Cardiac septum (tissue), 1 donor: ENCODE results near the gene CAMK2N2. TPM values are rescaled to one million over a fixed set of nuclear protein-coding genes. Genes with fewer than 3 reads are reported as not detected.

Experiments used
- DNase-seq: peaks from one replicate; pipeline ENCODE4 v3.0.0-alpha.2; 2020; ENCODE audit warnings: low spot score
- intact Hi-C: fragments of 100-400 bp; cut with DNase I; formaldehyde crosslinking; loops from one replicate; pipeline ENCODE4 v1.14.0; 2022
- long read RNA-seq: library from polyadenylated mRNA; unstranded; transcript quantifications from one replicate; pipeline ENCODE4 v2.0.0, GENCODE V29; 2021
- total RNA-seq: library from RNA; stranded (reverse); fragmentation: NEBNext Ultra II Directional; extraction: Animal tissue kit (Norgen Biotek cat#: 25700); gene quantifications from one replicate; pipeline ENCODE4 v1.2.1, GENCODE V29; 2021
- donor health status: DM: no; HTN: no; CAD: no.

CAMK2N2 gene
- total RNA-seq, result 0.30 TPM
- long read RNA-seq, result 0 reads

GRCh38 chr3:184261270-184261853 lies at the start of gene CAMK2N2:
CAMK2N2 (minus strand) TSS chr3:184261553; CDS start chr3:184261285, 268 bp downstream.
- DNase-seq, result no peak
- intact Hi-C loops, result no loop called here

DNA sequence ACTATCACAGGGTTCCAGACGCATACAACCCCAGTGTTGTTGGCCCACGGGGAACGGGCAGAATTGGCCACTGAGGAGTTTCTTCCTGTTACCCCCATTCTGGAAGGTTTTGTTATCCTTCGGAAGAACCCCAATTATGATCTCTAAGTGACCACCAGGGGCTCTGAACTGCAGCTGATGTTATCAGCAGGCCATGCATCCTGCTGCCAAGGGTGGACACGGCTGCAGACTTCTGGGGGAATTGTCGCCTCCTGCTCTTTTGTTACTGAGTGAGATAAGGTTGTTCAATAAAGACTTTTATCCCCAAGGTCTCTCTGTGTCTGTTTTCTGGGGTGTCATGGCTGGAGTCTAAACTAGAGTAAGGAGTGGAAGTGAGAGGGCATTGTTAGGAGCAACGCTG lies 47.4 kb upstream of the CAMK2N2 start:
- intact Hi-C loops, result no loop called here
- DNase-seq, result no peak

DNA sequence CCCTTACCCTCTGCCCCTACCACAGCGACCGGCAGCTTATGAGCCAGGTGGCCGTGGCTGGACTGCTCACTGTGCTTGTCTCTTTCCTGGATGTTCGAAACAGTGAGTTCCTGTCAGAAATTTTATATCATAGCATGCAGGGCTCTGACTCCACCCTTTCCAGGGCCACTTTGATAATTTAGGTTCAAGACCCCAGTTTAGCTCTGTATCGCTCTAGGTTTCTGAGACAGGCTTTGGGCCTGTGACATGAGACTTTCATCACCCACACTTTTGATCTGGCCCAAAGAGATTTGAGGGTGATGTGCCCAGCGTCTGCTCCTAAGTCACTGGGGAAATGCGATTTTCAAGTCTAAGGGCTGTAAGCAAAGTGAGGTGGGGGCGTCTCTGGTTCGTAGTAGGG lies 46.6 kb upstream of the CAMK2N2 start:
- DNase-seq, result no peak
- intact Hi-C loops, result no loop called here

DNA sequence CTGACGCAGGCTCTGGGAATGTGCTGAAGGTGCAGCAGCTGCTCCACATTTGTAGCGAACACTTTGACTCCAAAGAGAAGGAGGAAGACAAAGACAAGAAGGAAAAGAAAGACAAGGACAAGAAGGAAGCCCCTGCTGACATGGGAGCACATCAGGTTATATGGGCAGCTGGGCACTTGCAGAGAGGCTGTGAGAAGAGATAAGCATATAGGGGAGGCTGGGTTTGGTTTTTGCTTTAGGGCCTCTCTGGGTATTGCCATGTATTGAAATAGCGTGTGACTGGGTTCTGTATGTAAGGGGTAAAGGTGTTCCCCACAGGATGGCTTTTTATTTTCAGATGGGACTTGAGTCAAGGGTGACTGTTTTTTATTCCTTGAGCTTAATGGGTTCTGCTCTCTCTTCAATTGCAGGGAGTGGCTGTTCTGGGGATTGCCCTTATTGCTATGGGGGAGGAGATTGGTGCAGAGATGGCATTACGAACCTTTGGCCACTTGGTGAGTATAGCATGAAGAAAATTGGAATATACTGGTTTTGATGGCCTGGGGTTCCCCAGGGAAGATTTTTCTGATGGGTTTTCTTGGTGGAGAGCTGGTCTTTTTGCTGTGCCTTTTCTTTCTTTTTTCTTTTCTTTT lies 45.1 kb upstream of the CAMK2N2 start:
- intact Hi-C loops, result no loop called here

DNA sequence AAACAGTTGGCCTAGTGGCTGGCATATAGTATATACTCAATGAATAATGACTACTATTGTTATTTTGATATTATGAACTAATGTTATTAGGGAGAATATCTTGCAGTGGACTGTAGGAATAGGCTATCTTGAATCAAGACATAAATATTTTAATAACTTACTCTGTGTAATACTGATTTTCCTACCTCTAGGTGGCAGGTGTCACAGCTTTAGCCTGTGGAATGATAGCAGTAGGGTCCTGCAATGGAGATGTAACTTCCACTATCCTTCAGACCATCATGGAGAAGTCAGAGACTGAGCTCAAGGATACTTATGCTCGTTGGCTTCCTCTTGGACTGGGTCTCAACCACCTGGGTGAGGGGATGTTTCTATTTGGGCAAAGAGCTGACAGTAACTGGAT lies 44.2 kb upstream of the CAMK2N2 start:
- no peak for DNase-seq
- intact Hi-C loops, result no loop called here

More for the DNA sequence above, 45.1 kb upstream of the CAMK2N2 start:
- no peak for DNase-seq

- DNase-seq, result no peak
- intact Hi-C loops, result no loop called here
Observed at GRCh38 chr3:184300378-184300720, 39.0 kb upstream of the CAMK2N2 start.

DNA sequence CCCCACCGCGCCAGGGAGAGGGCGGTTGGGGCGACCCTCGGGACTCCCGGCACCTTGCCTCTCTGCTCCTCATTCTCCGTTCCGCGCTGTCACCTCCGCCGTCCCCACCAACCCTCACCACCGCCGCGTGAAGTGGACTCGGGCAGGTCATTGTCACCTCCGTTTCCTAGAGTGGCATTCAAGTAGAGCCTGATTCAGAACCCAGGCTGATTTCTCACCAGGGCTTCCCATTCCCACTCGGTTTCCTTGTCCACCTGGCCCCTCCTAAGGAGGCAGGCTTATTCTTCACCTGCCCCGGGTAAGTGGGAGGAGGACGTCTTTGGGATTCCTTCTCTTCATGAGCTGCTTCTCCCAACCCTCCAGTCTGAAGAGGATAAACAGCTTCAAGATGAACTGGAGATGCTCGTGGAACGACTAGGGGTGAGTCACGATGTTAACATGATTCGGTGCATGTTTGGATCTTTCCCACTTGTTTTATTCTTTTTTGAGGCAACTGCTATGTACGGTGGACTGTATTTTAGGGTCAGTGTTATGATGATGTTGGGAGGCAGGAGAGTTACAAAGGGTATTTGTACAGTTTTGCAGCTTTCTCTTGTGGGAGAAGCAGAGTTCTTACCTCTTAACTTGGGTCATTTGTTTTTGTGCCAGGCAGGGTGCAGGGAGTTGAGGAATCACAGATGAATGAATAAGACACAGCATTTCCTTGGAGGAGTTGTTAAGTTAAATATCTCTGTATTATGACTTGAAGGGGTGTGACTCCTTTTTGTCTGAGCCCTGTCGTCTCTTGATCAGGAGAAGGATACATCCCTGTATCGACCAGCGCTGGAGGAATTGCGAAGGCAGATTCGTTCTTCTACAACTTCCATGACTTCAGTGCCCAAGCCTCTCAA lies 38.4 kb upstream of the CAMK2N2 start:
- intact Hi-C loops, result loop anchor here (1.0 to 5.0 kb wide), 3 partner anchors 15 to 112 kb away; partner anchors contain the start of genes ABCF3, EEF1AKMT4 and EIF4G1
- no peak for DNase-seq

DNA sequence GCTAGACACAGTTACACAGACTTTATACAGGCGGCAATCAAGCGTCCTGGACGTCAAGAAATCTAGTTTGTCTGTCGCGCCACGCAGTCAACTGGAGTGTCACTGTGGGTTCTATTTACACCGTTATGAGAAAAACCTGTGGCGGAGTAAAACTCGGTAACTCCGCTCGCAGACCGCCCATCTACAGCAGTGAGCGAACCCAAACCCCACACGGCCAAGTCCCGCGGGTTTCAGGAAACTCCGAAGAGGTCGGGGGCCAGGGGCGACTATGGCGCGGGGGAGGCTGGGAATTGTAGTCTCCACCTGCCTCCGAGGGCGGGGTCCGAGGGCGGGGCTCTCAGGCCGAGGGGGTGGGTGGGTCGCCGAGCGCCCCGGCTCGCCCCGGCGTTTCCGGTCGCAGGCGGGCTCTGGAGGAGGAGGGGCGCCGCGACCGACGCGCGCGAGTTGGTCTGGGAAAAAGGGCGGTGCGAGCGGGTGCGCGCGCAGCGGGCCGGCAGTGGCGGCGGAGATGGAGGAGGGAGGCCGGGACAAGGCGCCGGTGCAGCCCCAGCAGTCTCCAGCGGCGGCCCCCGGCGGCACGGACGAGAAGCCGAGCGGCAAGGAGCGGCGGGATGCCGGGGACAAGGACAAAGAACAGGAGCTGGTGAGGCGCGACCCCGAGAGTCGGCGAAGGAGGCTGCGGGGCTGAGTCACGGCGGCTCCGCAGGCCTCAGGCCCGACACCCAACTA lies 37.6 kb upstream of the CAMK2N2 start, which contains the start of gene PSMD2:
TSS of gene PSMD2 (plus strand) at position 483 of the 729 bp plus-strand sequence. CDS start at position 509, 26 bp downstream.
- intact Hi-C loops, result loop anchor here (1.0 to 5.0 kb wide), 4 partner anchors 15 to 112 kb away; partner anchors contain the start of genes ABCF3, EEF1AKMT4 and EIF4G1
- DNase-seq, result peak; percentile 98

- intact Hi-C loops, result loop anchor here (5.0 kb wide), 1 partner anchor 109 kb away; the partner anchor contains the start of gene ABCF3
- DNase-seq, result no peak
Observed at GRCh38 chr3:184296616-184297015, 35.3 kb upstream of the CAMK2N2 start.

GRCh38 chr3:184295771-184296170 lies 34.4 kb upstream of the CAMK2N2 start:
- intact Hi-C loops, result loop anchor here (5.0 kb wide), 1 partner anchor 108 kb away; the partner anchor contains the start of gene ABCF3
- no peak for DNase-seq

DNA sequence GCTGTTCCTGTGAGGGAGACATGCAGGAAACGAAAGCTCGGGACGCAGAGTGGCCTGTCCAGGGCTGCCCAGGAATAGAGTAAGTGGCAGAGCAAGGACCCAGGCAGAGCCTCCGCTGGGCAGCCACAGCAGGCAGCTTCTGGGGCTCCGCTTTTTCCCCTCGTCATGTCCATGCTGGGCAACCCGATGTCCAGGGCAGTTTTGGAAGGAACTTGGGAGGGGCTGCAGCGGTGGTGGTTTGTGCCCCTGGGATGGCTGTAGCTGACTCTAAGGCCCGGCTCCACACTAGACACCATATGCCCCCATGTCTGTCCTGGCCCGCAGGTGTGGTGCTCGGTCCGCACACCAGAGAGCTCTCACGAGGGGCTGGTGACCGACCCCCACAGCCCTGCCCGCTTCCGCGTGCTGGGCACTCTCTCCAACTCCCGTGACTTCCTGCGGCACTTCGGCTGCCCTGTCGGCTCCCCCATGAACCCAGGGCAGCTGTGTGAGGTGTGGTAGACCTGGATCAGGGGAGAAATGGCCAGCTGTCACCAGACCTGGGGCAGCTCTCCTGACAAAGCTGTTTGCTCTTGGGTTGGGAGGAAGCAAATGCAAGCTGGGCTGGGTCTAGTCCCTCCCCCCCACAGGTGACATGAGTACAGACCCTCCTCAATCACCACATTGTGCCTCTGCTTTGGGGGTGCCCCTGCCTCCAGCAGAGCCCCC lies 30.5 kb upstream of the CAMK2N2 start:
- intact Hi-C loops, result no loop called here
- no peak for DNase-seq

GRCh38 chr3:184291044-184291737 lies 29.8 kb upstream of the CAMK2N2 start:
- intact Hi-C loops, result no loop called here
- DNase-seq, result no peak

- no peak for DNase-seq
- intact Hi-C loops, result no loop called here
Observed at GRCh38 chr3:184290331-184290730, 29.0 kb upstream of the CAMK2N2 start.

DNA sequence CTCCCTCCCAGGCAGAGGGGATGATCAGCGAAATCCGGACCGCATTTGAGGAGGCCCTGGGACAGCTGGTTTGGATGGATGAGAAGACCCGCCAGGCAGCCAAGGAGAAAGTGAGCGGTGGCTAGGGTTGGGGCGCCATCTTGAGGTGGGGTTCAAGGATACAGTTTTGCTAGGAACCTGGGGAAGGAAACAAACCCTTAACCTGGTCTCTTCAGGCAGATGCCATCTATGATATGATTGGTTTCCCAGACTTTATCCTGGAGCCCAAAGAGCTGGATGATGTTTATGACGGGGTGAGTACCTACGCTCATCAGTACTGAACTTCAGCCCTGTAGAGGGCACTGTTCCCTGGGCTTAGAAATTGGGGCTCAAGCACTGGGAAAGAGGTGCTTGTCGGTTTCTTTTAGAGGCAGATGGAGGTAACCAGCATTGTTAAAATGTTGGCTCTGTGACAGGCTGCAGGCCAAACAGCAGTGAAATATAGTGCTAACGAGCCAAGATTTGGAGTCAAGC lies 28.1 kb upstream of the CAMK2N2 start:
- no peak for DNase-seq
- intact Hi-C loops, result loop anchor here (5.0 kb wide), 1 partner anchor 392 kb away; no protein-coding TSS in a partner anchor

GRCh38 chr3:184284696-184285095 lies 23.3 kb upstream of the CAMK2N2 start:
- intact Hi-C loops, result loop anchor here (5.0 kb wide), 1 partner anchor 387 kb away; no protein-coding TSS in a partner anchor

GRCh38 chr3:184283681-184284080 lies 22.3 kb upstream of the CAMK2N2 start:
- intact Hi-C loops, result no loop called here
- no peak for DNase-seq

More at GRCh38 chr3:184284696-184285095, 23.3 kb upstream of the CAMK2N2 start:
- no peak for DNase-seq

- intact Hi-C loops, result no loop called here
- no peak for DNase-seq
Observed at GRCh38 chr3:184282941-184283340, 21.6 kb upstream of the CAMK2N2 start.

- intact Hi-C loops, result no loop called here
- DNase-seq, result no peak
Observed at GRCh38 chr3:184277366-184277765, 16.0 kb upstream of the CAMK2N2 start.
